Type B pancreatic cell (in vitro differentiated cells): ENCODE measurements around the gene PDE10A. TPM values are rescaled to one million over a fixed set of nuclear protein-coding genes. Genes with fewer than 3 reads are reported as not detected.
"Not testable (repeated sequence)": the region's sequence is repeated elsewhere in the genome, so short reads cannot be mapped to it uniquely, and the experiment has no call there.

Experiments
- DNase-seq: peaks from one replicate; pipeline ENCODE4 v3.0.0; 2021; ENCODE audit warnings: mixed read lengths; ENCODE audit not compliant: unreplicated experiment; ENCODE audit errors: extremely low spot score
- H3K27ac Mint-ChIP-seq: 2 replicates; pipeline ENCODE4 v1.8.0; 2021; ENCODE audit warnings: mild to moderate bottlenecking, mixed read lengths
- H3K27me3 Mint-ChIP-seq: 2 replicates; pipeline ENCODE4 v1.8.0; 2021; ENCODE audit warnings: mixed read lengths
- H3K36me3 Mint-ChIP-seq: 2 replicates; pipeline ENCODE4 v1.8.0; 2021; ENCODE audit warnings: mixed read lengths
- H3K4me1 Mint-ChIP-seq: one replicate; pipeline ENCODE4 v1.8.0; 2021; ENCODE audit warnings: mixed read lengths; ENCODE audit not compliant: unreplicated experiment
- H3K4me3 Mint-ChIP-seq: 2 replicates; pipeline ENCODE4 v1.8.0; 2021; ENCODE audit warnings: mild to moderate bottlenecking, mixed read lengths
- H3K9me3 Mint-ChIP-seq: 2 replicates; pipeline ENCODE4 v1.8.0; 2021; ENCODE audit warnings: mixed read lengths
- CTCF ChIP-seq: fragments of 200-600 bp; sonication (generic); conservative IDR thresholded peaks from 2 replicates; pipeline ENCODE4 v1.5.0; 2021; ENCODE audit warnings: antibody characterized with exemption, mild to moderate bottlenecking
- total RNA-seq: library from RNA; stranded (reverse); gene quantifications from 2 replicates; pipeline ENCODE4 v1.2.1, GENCODE V29; 2021; ENCODE audit warnings: low replicate concordance

PDE10A gene
- total RNA-seq, 1 donor from 2014 or later, result 10.8 TPM

GRCh38 chr6:165621940-165622339 lies 41.1 kb downstream of the PDE10A start:
- peaks cover 14% of the 10 kb centered on the region for H3K9me3 Mint-ChIP-seq
- no peak for DNase-seq
- peaks cover 5% of the 10 kb centered on the region for H3K36me3 Mint-ChIP-seq
- no peaks in the 10 kb centered on the region for H3K27me3 Mint-ChIP-seq
- H3K4me3 Mint-ChIP-seq, result no peak overlapping the region
- H3K27ac Mint-ChIP-seq, result no peak overlapping the region
- no peak for TF ChIP-seq CTCF
- peaks cover 3% of the 10 kb centered on the region for H3K4me1 Mint-ChIP-seq

- not testable (repeated sequence) for H3K4me3 Mint-ChIP-seq, H3K27ac Mint-ChIP-seq, DNase-seq, H3K27me3 Mint-ChIP-seq, H3K36me3 Mint-ChIP-seq, H3K9me3 Mint-ChIP-seq, H3K4me1 Mint-ChIP-seq
Observed at GRCh38 chr6:165618891-165619290, 44.1 kb downstream of the PDE10A start.

GRCh38 chr6:165618241-165618640 lies 44.8 kb downstream of the PDE10A start:
- no peak for DNase-seq
- Mint-ChIP-seq H3K27ac (no peak overlapping the region), H3K4me3 (no peak overlapping the region), H3K4me1 (peaks cover 6% of the 10 kb centered on the region), H3K27me3 (no peaks in the 10 kb centered on the region), H3K9me3 (no peaks in the 10 kb centered on the region), H3K36me3 (no peaks in the 10 kb centered on the region)
- no peak for TF ChIP-seq CTCF

GRCh38 chr6:165617528-165617927 lies 45.5 kb downstream of the PDE10A start:
- Mint-ChIP-seq H3K36me3 (no peaks in the 10 kb centered on the region), H3K4me1 (peaks cover 6% of the 10 kb centered on the region), H3K9me3 (no peaks in the 10 kb centered on the region), H3K27me3 (no peaks in the 10 kb centered on the region), H3K4me3 (no peak overlapping the region), H3K27ac (no peak overlapping the region)
- no peak for TF ChIP-seq CTCF
- DNase-seq, result no peak

DNA sequence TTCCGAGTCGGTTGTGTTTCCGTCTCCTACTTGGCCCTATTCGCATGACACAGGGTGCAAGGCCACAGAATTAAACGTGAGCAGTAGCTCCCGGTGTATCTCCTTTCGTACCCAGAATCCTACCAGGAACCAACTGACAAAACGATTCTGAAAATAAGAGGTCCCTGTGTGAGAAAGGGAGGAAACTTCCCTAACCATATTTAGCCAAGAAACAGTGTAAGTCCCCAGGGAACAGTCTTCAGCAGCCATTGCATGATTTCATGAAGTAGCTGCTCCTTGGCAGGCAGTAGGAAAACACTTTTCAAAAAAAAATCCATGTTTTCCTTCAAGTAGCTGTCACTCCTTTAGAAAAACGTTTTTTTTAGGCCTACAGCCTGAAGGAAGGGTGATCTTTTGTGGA lies 46.9 kb downstream of the PDE10A start:
- Mint-ChIP-seq H3K27ac (no peak overlapping the region), H3K4me3 (no peak overlapping the region), H3K27me3 (no peaks in the 10 kb centered on the region), H3K9me3 (no peaks in the 10 kb centered on the region), H3K4me1 (peaks cover 6% of the 10 kb centered on the region), H3K36me3 (no peaks in the 10 kb centered on the region)
- DNase-seq, result no peak
- TF ChIP-seq CTCF, result no peak

- no peak for TF ChIP-seq CTCF
- peaks cover 6% of the 10 kb centered on the region for H3K4me1 Mint-ChIP-seq
- no peak overlapping the region for H3K27ac Mint-ChIP-seq
- H3K9me3 Mint-ChIP-seq, result no peaks in the 10 kb centered on the region
- DNase-seq, result no peak
- no peaks in the 10 kb centered on the region for H3K36me3 Mint-ChIP-seq
- H3K27me3 Mint-ChIP-seq, result no peaks in the 10 kb centered on the region
- H3K4me3 Mint-ChIP-seq, result no peak overlapping the region
Observed at GRCh38 chr6:165615636-165616035, 47.4 kb downstream of the PDE10A start.
